ENCODE results near the gene C19orf38. TPM values are rescaled to one million over a fixed set of nuclear protein-coding genes. Genes with fewer than 3 reads are reported as not detected.
"Not testable (repeated sequence)": the region's sequence is repeated elsewhere in the genome, so short reads cannot be mapped to it uniquely, and the experiment has no call there.

Gene C19orf38
- total RNA-seq, 1 donor: 31.0 TPM

GRCh38 chr19:10846500-10847202, 1.6 kb upstream of the C19orf38 start:
- no peak for DNase-seq (ENCODE audit: low read depth in 2 of 3, low spot score in 2 of 3)

GRCh38 chr19:10850631-10851030, 2.4 kb downstream of the C19orf38 start:
- no peak for DNase-seq (ENCODE audit: low read depth in 2 of 3, low spot score in 2 of 3)

GRCh38 chr19:10852098-10852800, 4.0 kb downstream of the C19orf38 start:
- DNase-seq (ENCODE audit: low read depth in 2 of 3, low spot score in 2 of 3): no peak

GRCh38 chr19:10852941-10853340, 4.7 kb downstream of the C19orf38 start:
- DNase-seq (ENCODE audit: low read depth in 2 of 3, low spot score in 2 of 3): no peak

- DNase-seq (ENCODE audit: low read depth in 2 of 3, low spot score in 2 of 3): no peak
Measured at GRCh38 chr19:10854350-10855089, 6.3 kb downstream of the C19orf38 start.

GRCh38 chr19:10855879-10856522, 7.8 kb downstream of the C19orf38 start:
- DNase-seq (ENCODE audit: low read depth in 2 of 3, low spot score in 2 of 3): peak in 2 of 3 donors; percentile 36 to 46

GRCh38 chr19:10856899-10857298, 8.7 kb downstream of the C19orf38 start:
- DNase-seq (ENCODE audit: low read depth in 2 of 3, low spot score in 2 of 3): not testable (repeated sequence)

- peak in 2 of 3 donors; percentile 32 to 55 for DNase-seq (ENCODE audit: low read depth in 2 of 3, low spot score in 2 of 3)
Measured at GRCh38 chr19:10858204-10858828, 10.1 kb downstream of the C19orf38 start.

GRCh38 chr19:10861103-10861651, 13.0 kb downstream of the C19orf38 start:
- DNase-seq (ENCODE audit: low read depth in 2 of 3, low spot score in 2 of 3): peak in 1 of 3 donors; percentile 40

GRCh38 chr19:10862561-10863106, 14.4 kb downstream of the C19orf38 start:
- no peak for DNase-seq (ENCODE audit: low read depth in 2 of 3, low spot score in 2 of 3)

GRCh38 chr19:10863107-10863717, 15.0 kb downstream of the C19orf38 start:
- no peak for DNase-seq (ENCODE audit: low read depth in 2 of 3, low spot score in 2 of 3)

GRCh38 chr19:10864538-10864899, 16.3 kb downstream of the C19orf38 start:
- DNase-seq (ENCODE audit: low read depth in 2 of 3, low spot score in 2 of 3): peak; percentile 59 to 73 (median 65)

- DNase-seq (ENCODE audit: low read depth in 2 of 3, low spot score in 2 of 3): no peak
Measured at GRCh38 chr19:10866495-10866894, 18.3 kb downstream of the C19orf38 start.

- no peak for DNase-seq (ENCODE audit: low read depth in 2 of 3, low spot score in 2 of 3)
Measured at GRCh38 chr19:10868872-10869547, 20.8 kb downstream of the C19orf38 start.

GRCh38 chr19:10869872-10870311, 21.7 kb downstream of the C19orf38 start:
- not testable (repeated sequence) for DNase-seq (ENCODE audit: low read depth in 2 of 3, low spot score in 2 of 3)

GRCh38 chr19:10870501-10870954, 22.3 kb downstream of the C19orf38 start:
- no peak for DNase-seq (ENCODE audit: low read depth in 2 of 3, low spot score in 2 of 3)

GRCh38 chr19:10870955-10871603, 22.9 kb downstream of the C19orf38 start, which contains the start of gene CARM1:
Gene CARM1 (plus strand): TSS chr19:10871553. CDS start chr19:10871703, 150 bp downstream.
- DNase-seq (ENCODE audit: low read depth in 2 of 3, low spot score in 2 of 3): peak; percentile 98
